Mucosa of descending colon (tissue), 3 donors: ENCODE data around the gene SYT8. TPM values are rescaled to one million over a fixed set of nuclear protein-coding genes. Genes with fewer than 3 reads are reported as not detected.

Experiments used
- ATAC-seq: fragments of 200-7000 bp; cut with Tn5 transposase; one replicate; pipeline ENCODE4 v1.9.1; 2020; ENCODE audit warnings: mild to moderate bottlenecking, moderate library complexity
- DNase-seq, 3 donors: peaks; one replicate each; pipeline ENCODE4 v3.0.0-alpha.2; 2020
- H3K36me3 ChIP-seq: fragments of 200-600 bp; one replicate; pipeline ENCODE4 v1.8.0; 2021; ENCODE audit warnings: low read depth, mild to moderate bottlenecking
- H3K4me1 ChIP-seq: fragments of 200-600 bp; one replicate; pipeline ENCODE4 v1.8.0; 2021; ENCODE audit warnings: low read depth, mild to moderate bottlenecking
- H3K4me3 ChIP-seq: fragments of 200-600 bp; one replicate; pipeline ENCODE4 v1.8.0; 2021; ENCODE audit warnings: mild to moderate bottlenecking
- H3K9me3 ChIP-seq: fragments of 200-600 bp; one replicate; pipeline ENCODE4 v1.8.0; 2021; ENCODE audit warnings: mild to moderate bottlenecking
- CTCF ChIP-seq: fragments of 200-600 bp; IDR thresholded peaks from one replicate; pipeline ENCODE4 v1.8.0; 2022; ENCODE audit warnings: antibody characterized with exemption, mild to moderate bottlenecking
- intact Hi-C, 2 donors: fragments of 100-400 bp; cut with DNase I in 1 of 2; cut with micrococcal nuclease in 1 of 2; formaldehyde crosslinking; loops; one replicate each; pipeline versions ENCODE4 v1.11.0 to v1.11.1; 2022; cut with DNase I, micrococcal nuclease
- total RNA-seq, 3 donors: library from RNA; stranded (reverse); fragmentation: NEBNext Ultra II Directional in 2 of 3; extraction: Animal tissue kit (Norgen Biotek cat#: 25700) in 2 of 3; gene quantifications; one replicate each; pipeline versions ENCODE4 v1.2.1 to v1.2.4, GENCODE V29; 2021 to 2023
- donor health status: DM: no; HTN: no; CAD: no; lungs with moderate emphysema.
- donor health status: DM: no; HTN: no; CAD: no.
- donor health status: DM: no; HTN: yes; CAD: no.

SYT8 gene
- total RNA-seq, 3 donors from 2014 or later, result 0.98 to 2.4 (median 2.1) TPM

- Histone ChIP-seq H3K9me3 (peaks cover 3% of the 10 kb centered on the region), H3K4me1 (no peaks in the 10 kb centered on the region), H3K36me3 (no peaks in the 10 kb centered on the region), H3K4me3 (no peak overlapping the region)
- no peak for TF ChIP-seq CTCF
- ATAC-seq (no peak), DNase-seq (no peak)
- intact Hi-C loops, result no loop called here
These were observed 14.1 kb upstream of the SYT8 start for GRCh38 chr11:1820463-1821325.

DNA sequence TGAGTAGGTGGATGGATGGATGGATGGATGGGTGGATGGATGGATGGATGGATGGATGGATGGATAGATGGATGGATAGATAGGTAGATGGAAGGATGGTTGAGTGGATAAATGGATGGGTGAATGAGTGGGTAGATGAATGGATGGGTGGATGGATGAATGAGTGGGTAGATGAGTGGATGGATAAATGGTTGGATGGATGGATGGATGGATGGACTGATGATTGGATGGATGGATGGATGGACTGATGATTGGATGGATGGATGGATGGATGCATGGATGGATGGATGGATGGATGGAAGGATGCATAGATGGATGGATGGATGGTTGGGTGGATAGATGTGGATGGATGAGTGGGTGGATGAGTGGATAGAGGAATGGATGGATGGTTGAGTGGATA lies 13.2 kb upstream of the SYT8 start:
- Histone ChIP-seq H3K4me3 (no peak overlapping the region), H3K9me3 (peaks cover 3% of the 10 kb centered on the region), H3K36me3 (no peaks in the 10 kb centered on the region), H3K4me1 (no peaks in the 10 kb centered on the region)
- no peak for DNase-seq
- ATAC-seq, result no peak
- intact Hi-C loops, result no loop called here
- TF ChIP-seq CTCF, result no peak

- no peak for TF ChIP-seq CTCF
- ATAC-seq, result no peak
- H3K4me1 ChIP-seq, result no peaks in the 10 kb centered on the region
These were observed 12.0 kb upstream of the SYT8 start for GRCh38 chr11:1822648-1823375.

DNA sequence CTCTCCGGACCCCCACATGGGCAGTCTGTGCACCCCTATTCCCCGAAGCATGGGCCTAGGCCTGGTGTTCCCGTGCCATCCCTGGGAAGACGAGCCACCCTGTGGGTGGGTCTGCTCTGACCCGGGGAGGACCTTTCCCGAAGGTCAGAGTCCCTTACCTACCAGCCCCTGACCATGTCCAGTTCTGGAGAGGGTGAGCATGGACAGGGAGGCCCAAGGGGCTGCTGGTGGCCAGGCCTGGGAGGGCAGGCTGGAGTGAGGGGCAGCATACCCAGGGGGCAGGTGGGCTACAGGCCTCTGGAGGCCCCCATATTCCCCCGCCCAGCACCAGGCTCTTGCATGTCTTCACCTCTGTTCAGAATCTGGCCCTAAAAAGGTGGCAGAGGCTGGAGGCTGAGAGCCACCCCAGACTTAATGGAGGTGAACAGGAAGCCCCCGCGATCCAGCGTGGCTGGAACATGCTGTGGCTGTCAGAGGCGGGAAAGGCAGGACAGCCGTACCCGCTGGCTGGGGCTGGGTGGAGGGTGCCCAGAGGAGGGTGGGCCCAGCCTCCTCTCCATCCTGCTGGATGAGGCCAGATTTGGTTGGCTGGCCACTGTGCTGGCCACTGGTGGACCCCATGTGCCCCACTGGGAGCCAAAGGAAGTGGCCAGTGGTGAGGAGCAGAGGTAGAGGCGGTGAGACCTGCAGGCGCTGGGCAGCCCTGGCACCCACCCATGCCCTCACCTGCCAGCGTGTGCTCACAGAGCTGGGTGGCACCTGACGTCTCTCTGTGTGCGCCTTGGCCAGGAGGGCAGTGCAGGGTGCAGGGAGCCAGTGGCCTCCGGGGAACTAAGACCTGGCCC lies 11.2 kb upstream of the SYT8 start:
- Histone ChIP-seq H3K36me3 (no peaks in the 10 kb centered on the region), H3K4me1 (no peaks in the 10 kb centered on the region), H3K9me3 (peaks cover 3% of the 10 kb centered on the region), H3K4me3 (no peak overlapping the region)
- ATAC-seq, result no peak
- TF ChIP-seq CTCF, result no peak
- intact Hi-C loops, result no loop called here
- DNase-seq, result no peak

More at GRCh38 chr11:1822648-1823375, 12.0 kb upstream of the SYT8 start:
- Histone ChIP-seq H3K36me3 (no peaks in the 10 kb centered on the region), H3K4me3 (no peak overlapping the region), H3K9me3 (peaks cover 3% of the 10 kb centered on the region)
- no peak for DNase-seq
- intact Hi-C loops, result no loop called here

GRCh38 chr11:1824221-1825038 lies 10.4 kb upstream of the SYT8 start:
- TF ChIP-seq CTCF, result no peak
- no peaks in the 10 kb centered on the region for H3K4me1 ChIP-seq
- DNase-seq (no peak), ATAC-seq (no peak)
- H3K9me3 ChIP-seq, result no peaks in the 10 kb centered on the region
- H3K36me3 ChIP-seq, result no peaks in the 10 kb centered on the region
- intact Hi-C loops, result loop anchor here in 1 of 2 donors (5.0 kb wide), 1 partner anchor 132 kb away; no protein-coding TSS in a partner anchor
- no peak overlapping the region for H3K4me3 ChIP-seq
